GM12878 (cell line): Measurements from ENCODE around the gene STK10. TPM values are rescaled to one million over a fixed set of nuclear protein-coding genes. Genes with fewer than 3 reads are reported as not detected.

ENCODE experiments used
- ATAC-seq: fragments of 200-7000 bp; cut with Tn5 transposase; 3 replicates; pipeline ENCODE4 v1.9.1; 2020; ENCODE audit warnings: mild to moderate bottlenecking, moderate library complexity
- BruUV-seq: library from RNA; stranded (reverse); fragments of 400-500 nt; replicated peaks from 2 replicates; lab custom pipeline; 2021; lab: Mats Ljungman, UMichigan
- CTCF ChIA-PET: fragments of 300-600 bp; sonication (Branson Sonifier 250); formaldehyde crosslinking; extraction: SDS; loops from one replicate; lab custom pipeline; 2021; ENCODE audit warnings: inconsistent platforms; lab: Yijun Ruan, JAX
- POLR2A ChIA-PET: fragments of 350-600 bp; formaldehyde crosslinking; extraction: SDS; loops from one replicate; lab custom pipeline; 2021; ENCODE audit warnings: inconsistent platforms; lab: Charles Lee
- RAD21 ChIA-PET: fragments of 300-600 bp; sonication (Branson Sonifier 250); formaldehyde crosslinking; loops from one replicate; lab custom pipeline; 2023; ENCODE audit warnings: antibody characterized with exemption; ENCODE audit not compliant: unreplicated experiment; lab: Charles Lee
- SMC1A ChIA-PET: fragments of 300-600 bp; sonication (Branson Sonifier 250); formaldehyde crosslinking; loops from one replicate; lab custom pipeline; 2023; ENCODE audit not compliant: unreplicated experiment, uncharacterized antibody; lab: Charles Lee
- DNase-seq: peaks from one replicate; pipeline ENCODE4 v3.0.0-alpha.2; 2011; ENCODE audit warnings: low read depth, low spot score
- FAIRE-seq: peaks from 3 replicates; lab custom pipeline; 2011; peaks lifted over from hg19 to GRCh38; lab: Jason Lieb, UNC
- H2AFZ ChIP-seq: 2 replicates; pipeline ENCODE4 v1.6.0; 2011; ENCODE audit warnings: low read depth, low read length, control low read depth; ENCODE audit not compliant: control insufficient read depth
- H3K27ac ChIP-seq: 2 replicates; pipeline ENCODE4 v1.5.1; 2011; ENCODE audit warnings: control low read depth; ENCODE audit not compliant: control insufficient read depth, insufficient read depth
- H3K27me3 ChIP-seq, 2 experiments: replicated peaks in 1 of 2; 2 replicates each; pipeline versions ENCODE4 v1.6.0 to v1.6.1; 2011; ENCODE audit warnings: low read length in 1 of 2; ENCODE audit not compliant: control insufficient read depth in 2 of 2, insufficient read depth in 2 of 2
- H3K36me3 ChIP-seq, 2 experiments: 2 replicates each; pipeline ENCODE4 v1.5.1; 2011; ENCODE audit warnings: low read length in 1 of 2; ENCODE audit not compliant: control insufficient read depth in 2 of 2, insufficient read depth in 2 of 2
- H3K4me1 ChIP-seq: 2 replicates; pipeline ENCODE4 v1.6.1; 2011; ENCODE audit warnings: mild to moderate bottlenecking, low read length, moderate library complexity, mixed read lengths; ENCODE audit not compliant: control insufficient read depth, insufficient read depth
- H3K4me2 ChIP-seq: 2 replicates; pipeline ENCODE4 v1.6.0; 2011; ENCODE audit warnings: control low read depth; ENCODE audit not compliant: control insufficient read depth, insufficient read depth
- H3K4me3 ChIP-seq: fragments of 200-600 bp; sonication (generic); 2 replicates; pipeline ENCODE4 v1.5.1; 2016
- H3K79me2 ChIP-seq: 2 replicates; pipeline ENCODE4 v1.6.0; 2011; ENCODE audit warnings: low read length; ENCODE audit not compliant: control insufficient read depth, insufficient read depth
- H3K9ac ChIP-seq: 2 replicates; pipeline ENCODE4 v1.8.0; 2011; ENCODE audit warnings: low read length, control low read depth, mixed read lengths; ENCODE audit not compliant: control insufficient read depth, insufficient read depth
- H3K9me3 ChIP-seq: replicated peaks from 3 replicates; pipeline ENCODE4 v1.5.1; 2011; ENCODE audit warnings: mild to moderate bottlenecking, low read length; ENCODE audit not compliant: control insufficient read depth, insufficient read depth
- H4K20me1 ChIP-seq: 2 replicates; pipeline ENCODE4 v1.6.0; 2011; ENCODE audit not compliant: control insufficient read depth, insufficient read depth
- ATF2 ChIP-seq: IDR thresholded peaks from 2 replicates; pipeline ENCODE4 v1.6.1; 2012; ENCODE audit warnings: low read length, inconsistent platforms
- BACH1 ChIP-seq: fragments of 450-650 bp; IDR thresholded peaks from 2 replicates; pipeline ENCODE4 v1.6.1; 2017; ENCODE audit warnings: mild to moderate bottlenecking, borderline replicate concordance
- CBFB ChIP-seq: IDR thresholded peaks from 2 replicates; pipeline ENCODE4 v1.6.1; 2016; ENCODE audit warnings: antibody characterized with exemption, low read depth
- CBX5 ChIP-seq: sonication (generic); IDR thresholded peaks from 2 replicates; pipeline ENCODE4 v1.6.1; 2016; ENCODE audit warnings: low read depth, moderate library complexity, mild to moderate bottlenecking, inconsistent platforms
- CEBPZ ChIP-seq: fragments of 150-350 bp; IDR thresholded peaks from 2 replicates; pipeline ENCODE4 v1.6.1; 2016; ENCODE audit warnings: low read depth, low read length
- CTCF ChIP-seq, 3 experiments: IDR thresholded peaks in 2 of 3; conservative IDR thresholded peaks in 1 of 3; 2 replicates each; pipeline ENCODE4 v1.5.1; 2011; ENCODE audit warnings: low read depth in 3 of 3, low read length in 3 of 3, mild to moderate bottlenecking in 3 of 3, control low read depth in 2 of 3, moderate library complexity in 2 of 3, inconsistent platforms in 1 of 3, mixed read lengths in 1 of 3; ENCODE audit not compliant: control insufficient read depth in 2 of 3, insufficient read depth in 1 of 3; ENCODE audit errors: extremely low read depth in 1 of 3
- MXI1 ChIP-seq: fragments of 150-350 bp; IDR thresholded peaks from 2 replicates; pipeline ENCODE4 v1.6.1; 2011; ENCODE audit warnings: low read depth, mild to moderate bottlenecking, inconsistent platforms, low read length, improper control_type of control experiment
- RAD51 ChIP-seq: fragments of 450-650 bp; IDR thresholded peaks from 2 replicates; pipeline ENCODE4 v1.6.1; 2016; ENCODE audit warnings: moderate library complexity, mild to moderate bottlenecking, inconsistent platforms
- RFX5 ChIP-seq: IDR thresholded peaks from 2 replicates; pipeline ENCODE4 v1.6.1; 2011; ENCODE audit warnings: low read depth, low read length, improper control_type of control experiment
- SMARCA5 ChIP-seq: fragments of 450-650 bp; IDR thresholded peaks from 2 replicates; pipeline ENCODE4 v1.6.1; 2017; ENCODE audit warnings: mild to moderate bottlenecking
- ZNF217 ChIP-seq: fragments of 450-650 bp; IDR thresholded peaks from 2 replicates; pipeline ENCODE4 v1.6.1; 2017; ENCODE audit warnings: antibody characterized with exemption, mild to moderate bottlenecking
- WGBS: methylation state at CpG from one replicate; pipeline ENCODE4 v1.1.6; 2016; ENCODE audit warnings: low lambda C conversion rate; ENCODE audit not compliant: insufficient replicate concordance, insufficient coverage; ENCODE audit errors: missing lambda C conversion rate; 5-methylcytosine and 5-hydroxymethylcytosine counted together
- in situ Hi-C: fragments of 300-500 bp; cut with MboI; formaldehyde crosslinking; loops from 9 replicates; pipeline ENCODE4 v1.14.3; 2018; ENCODE audit warnings: mixed read lengths
- intact Hi-C: fragments of 100-400 bp; cut with micrococcal nuclease; formaldehyde crosslinking; loops from one replicate; pipeline ENCODE4 v1.14.2; 2022; ENCODE audit not compliant: unreplicated experiment
- polyA plus RNA-seq, 11 experiments: library from polyadenylated mRNA; depleted of rRNA in 4 of 11; unstranded in 6 of 11; stranded (reverse) in 5 of 11; fragments of >200 nt; fragmentation: Nextera tagmentation in 4 of 11; fragmentation: Illumina TruSeq in 1 of 11; extraction: Ambion mirVana in 4 of 11; extraction: Trizol in 1 of 11; gene quantifications; 1 replicate in 1 of 11; 2 replicates in 10 of 11; pipeline versions ENCODE4 v1.2.1 to v1.2.3, GENCODE V29; 2011 to 2016; ENCODE audit warnings: inconsistent platforms in 2 of 11, missing spikeins in 2 of 11, low read depth in 1 of 11
- total RNA-seq, 4 experiments: library from RNA; depleted of rRNA in 3 of 4; stranded (reverse); fragments of >200 nt in 3 of 4; fragmentation: Illumina TruSeq in 1 of 4; extraction: Trizol in 1 of 4; gene quantifications; 2 replicates each; pipeline versions ENCODE4 v1.2.1 to v1.2.3, GENCODE V29; 2013 to 2021

STK10 gene
- total and polyA plus RNA-seq, 10 of the 15 experiments (the other 5 are each of a cell fraction or from before 2014, with no cell fraction given) = 14.2 to 96.4 (median 50.6) TPM

GRCh38 chr5:172106511-172107356, 81.3 kb downstream of the STK10 start:
- SMC1A ChIA-PET = interaction anchor here (0.8 to 10.6 kb wide), 8 partner anchors 14 to 194 kb away, joined by 3 to 165 read pairs (median 3); partner anchors contain the start of gene STK10
- FAIRE-seq (peak; percentile 87), ATAC-seq (0 out of 3 replicates have a peak, but pooled peaks have one; percentile 1), DNase-seq (peak; percentile 9)
- Histone ChIP-seq H3K9me3 (no peaks in the 10 kb centered on the region), H3K79me2 (peaks cover 26% of the 10 kb centered on the region), H3K27ac (no peak overlapping the region; the same call in 1 of the 2 replicates), H3K4me1 (peaks cover 34% of the 10 kb centered on the region), H3K36me3 (peaks cover 36 to 42% of the 10 kb centered on the region in 2 experiments; a peak in 3 of 4 replicates), H2AFZ (no peak overlapping the region), H3K4me2 (peak overlapping the region; percentile 26; the same call in 1 of the 2 replicates), H4K20me1 (no peaks in the 10 kb centered on the region), H3K4me3 (no peak overlapping the region), H3K27me3 (no peaks in the 10 kb centered on the region), H3K9ac (no peak overlapping the region)
- no TSS peak for BruUV-seq
- 30% methylated on average over 32 of the region's 39 CpGs for WGBS
- RAD21 ChIA-PET = interaction anchor here (0.8 to 5.0 kb wide), 6 partner anchors 68 to 186 kb away, joined by 3 to 67 read pairs (median 10); partner anchors contain the start of gene STK10
- in situ Hi-C loops = no loop called here
- intact Hi-C loops = loop anchor here (1.0 to 10.0 kb wide), 4 partner anchors 82 to 588 kb away; partner anchors contain the start of gene STK10
- POLR2A ChIA-PET = interaction anchor here (0.5 to 1.2 kb wide), 3 partner anchors 45 to 511 kb away, joined by 3 to 5 read pairs (median 3); partner anchors contain the start of gene UBTD2
- CTCF ChIA-PET = interaction anchor here (0.6 to 9.7 kb wide), 19 partner anchors 9 to 1358 kb away, joined by 3 to 162 read pairs (median 4); partner anchors contain the start of gene STK10
- 0 out of 2 replicates have a peak, but pooled peaks have one; percentile 21 for TF ChIP-seq RFX5
- no peak for TF ChIP-seq BACH1
- no peak for TF ChIP-seq ZNF217
- TF ChIP-seq ATF2 = no peak
- TF ChIP-seq CTCF (IDR thresholded peaks at IDR 0.05 in 2 of 3, conservative IDR thresholded peaks at IDR 0.05 in 1 of 3; ENCODE audit: control insufficient read depth in 2 of 3, extremely low read depth in 1 of 3, insufficient read depth in 1 of 3, low read depth in 3 of 3, low read length in 3 of 3) = peak; percentile 92 to 99 (median 95)
- no peak for TF ChIP-seq CEBPZ
- no peak for TF ChIP-seq SMARCA5
- TF ChIP-seq CBX5 = no peak
- TF ChIP-seq MXI1 = no peak
- no peak for TF ChIP-seq RAD51
- no peak for TF ChIP-seq CBFB
